ENCODE results near the gene PITPNM3.

GRCh38 chr17:6457688-6458459 is 98.5 kb downstream of the PITPNM3 start:
- TF ChIP-seq CTCF (IDR thresholded peaks at IDR 0.05) = no peak
- TF ChIP-seq POLR2A (IDR thresholded peaks at IDR 0.05) = no peak
- no peak for TF ChIP-seq EP300 (IDR thresholded peaks at IDR 0.05; ENCODE audit: low read depth)

Data from transverse colon (tissue), 3 donors.